ENCODE results near the gene SH3D19.
"Not testable (repeated sequence)": the region's sequence is repeated elsewhere in the genome, so short reads cannot be mapped to it uniquely, and the experiment has no call there.

SH3D19 gene

DNA sequence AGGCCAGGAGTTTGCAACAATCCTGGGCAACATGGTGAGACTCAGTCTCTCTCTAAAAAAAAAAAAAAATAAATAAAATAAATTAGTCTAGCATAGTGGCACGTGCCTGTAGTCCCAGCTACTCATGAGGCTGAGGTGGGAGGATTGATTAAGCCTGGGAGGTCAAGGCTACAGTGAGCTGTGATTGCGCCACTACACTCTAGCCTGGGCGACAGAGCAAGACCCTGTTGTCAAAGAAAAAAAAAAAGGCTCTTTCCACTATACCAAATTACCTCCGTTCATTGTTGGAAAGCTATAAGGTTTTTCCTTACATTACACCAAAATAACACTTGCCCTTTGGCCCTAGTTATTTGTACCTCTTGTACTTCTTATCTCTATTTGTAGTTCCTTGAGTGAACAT, 58.3 kb downstream of the SH3D19 start:
- DNase-seq = no peak

DNA sequence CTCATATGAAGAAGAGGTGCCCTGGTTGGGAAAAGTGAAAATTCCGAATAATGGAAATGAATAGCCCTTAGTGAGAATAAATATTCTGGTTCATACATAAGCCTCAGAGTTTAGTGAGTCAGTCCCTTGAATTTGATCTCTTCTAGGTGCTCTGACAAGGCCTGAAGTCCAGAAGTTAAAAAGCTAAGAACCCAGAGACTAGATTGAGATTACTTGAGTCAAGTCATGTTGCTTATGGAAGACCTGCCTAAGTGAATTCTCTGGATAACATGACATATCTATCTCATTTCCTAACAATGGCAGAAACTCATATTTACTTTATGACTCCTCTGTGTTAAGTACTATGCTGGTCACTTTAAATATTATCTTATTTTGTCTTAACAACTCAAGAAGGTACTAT, 58.9 kb downstream of the SH3D19 start:
- DNase-seq = no peak

GRCh38 chr4:151263455-151263854, 62.0 kb downstream of the SH3D19 start:
- no peak for DNase-seq

DNA sequence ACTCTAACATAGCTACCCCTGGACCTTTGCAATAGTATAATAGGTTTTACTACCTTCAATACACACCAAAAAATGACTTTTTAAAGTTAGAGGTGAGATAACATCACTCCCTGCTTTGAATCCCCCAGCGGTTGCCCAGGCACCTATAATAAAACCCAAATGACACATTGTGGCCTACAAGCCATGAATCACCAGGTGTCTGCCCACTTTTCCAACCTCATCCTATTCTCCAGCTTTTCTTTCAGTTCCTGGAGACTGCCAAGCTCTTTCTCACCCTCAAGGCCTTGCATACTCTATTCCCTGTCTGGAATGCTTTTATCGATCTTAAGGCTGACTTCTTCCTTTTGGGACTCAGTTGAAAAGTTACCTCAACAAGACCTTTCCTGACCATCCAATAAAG, 64.9 kb downstream of the SH3D19 start:
- no peak for DNase-seq

DNA sequence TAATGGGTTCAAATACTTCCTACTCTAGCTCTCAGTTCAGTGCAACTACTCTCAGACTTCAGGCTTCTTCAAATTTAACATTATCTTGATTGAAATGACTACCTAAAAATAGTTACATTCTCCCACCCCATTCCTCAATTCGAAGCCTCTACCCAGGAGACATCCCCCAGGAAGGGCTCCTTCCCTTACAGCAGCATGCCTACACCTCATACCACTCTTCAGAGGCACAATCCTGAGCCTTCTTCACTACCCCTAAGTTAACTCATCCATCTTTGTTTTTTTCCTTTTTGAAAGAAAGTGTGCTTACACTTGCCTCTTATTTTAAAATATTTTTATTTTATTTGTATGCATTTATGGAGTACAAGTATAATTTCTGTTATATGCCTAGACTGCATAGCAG, 65.7 kb downstream of the SH3D19 start:
- DNase-seq = no peak

- DNase-seq = no peak
Measured at GRCh38 chr4:151257704-151258103, 67.7 kb downstream of the SH3D19 start.

GRCh38 chr4:151256134-151256533, 69.3 kb downstream of the SH3D19 start:
- DNase-seq = no peak

DNA sequence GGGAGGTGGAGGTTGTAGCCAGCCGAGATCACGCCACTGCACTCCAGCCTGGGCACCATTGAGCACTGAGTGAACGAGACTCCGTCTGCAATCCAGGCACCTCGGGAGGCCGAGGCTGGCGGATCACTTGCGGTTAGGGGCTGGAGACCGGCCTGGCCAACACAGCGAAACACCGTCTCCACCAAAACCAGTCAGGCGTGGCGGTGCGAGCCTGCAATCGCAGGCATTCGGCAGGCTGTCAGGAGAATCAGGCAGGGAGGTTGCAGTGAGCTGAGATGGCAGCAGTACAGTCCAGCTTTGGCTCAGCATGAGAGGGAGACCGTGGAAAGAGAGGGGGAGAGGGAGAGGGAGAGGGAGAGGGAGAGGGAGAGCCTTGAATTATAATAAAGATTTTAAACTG, 69.7 kb downstream of the SH3D19 start:
- DNase-seq = not testable (repeated sequence)

DNA sequence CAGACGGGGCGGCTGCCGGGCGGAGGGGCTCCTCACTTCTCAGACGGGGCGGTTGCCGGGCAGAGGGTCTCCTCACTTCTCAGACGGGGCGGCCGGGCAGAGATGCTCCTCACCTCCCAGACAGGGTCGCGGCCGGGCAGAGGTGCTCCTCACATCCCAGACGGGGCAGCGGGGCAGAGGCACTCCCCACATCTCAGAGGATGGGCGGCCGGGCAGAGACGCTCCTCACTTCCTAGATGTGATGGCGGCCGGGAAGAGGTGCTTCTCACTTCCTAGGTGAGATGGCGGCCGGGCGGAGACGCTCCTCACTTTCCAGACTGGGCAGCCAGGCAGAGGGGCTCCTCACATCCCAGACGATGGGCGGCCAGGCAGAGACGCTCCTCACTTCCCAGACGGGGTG, 70.2 kb downstream of the SH3D19 start:
- not testable (repeated sequence) for DNase-seq

DNA sequence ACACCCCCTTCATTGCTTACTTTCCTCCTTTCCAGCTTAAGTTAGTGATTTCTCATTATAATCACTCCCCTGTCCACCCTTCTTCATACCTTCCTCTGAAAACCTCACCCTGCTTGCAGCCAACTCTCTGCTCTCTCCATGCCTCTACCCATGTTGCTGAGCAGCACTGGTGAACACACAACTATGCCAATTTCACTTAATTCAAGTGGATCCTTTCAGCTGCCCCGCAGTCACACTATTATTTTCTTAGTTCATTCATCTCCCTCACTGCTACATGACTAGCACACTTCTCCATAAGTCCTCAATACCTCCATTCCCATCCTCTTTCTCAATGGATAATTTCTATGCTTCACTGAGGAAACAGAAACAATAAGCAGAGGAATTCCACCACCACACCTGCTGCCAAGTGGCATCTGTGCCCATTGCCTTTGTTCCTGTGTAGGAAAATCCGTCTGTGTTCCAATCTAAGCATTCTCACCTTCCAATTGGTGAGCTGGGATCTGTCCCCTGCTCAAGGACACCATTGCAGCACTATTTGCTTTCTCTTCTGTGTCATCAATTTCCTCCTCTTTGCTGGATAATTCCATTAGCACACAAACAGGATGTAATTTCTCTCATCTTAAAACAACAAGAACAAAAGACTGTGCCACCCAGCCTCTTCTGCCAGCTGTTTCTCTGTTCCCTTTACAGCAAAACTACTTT, 73.7 kb downstream of the SH3D19 start:
- no peak for DNase-seq

- no peak for DNase-seq
Measured at GRCh38 chr4:151250706-151251105, 74.7 kb downstream of the SH3D19 start.

DNA sequence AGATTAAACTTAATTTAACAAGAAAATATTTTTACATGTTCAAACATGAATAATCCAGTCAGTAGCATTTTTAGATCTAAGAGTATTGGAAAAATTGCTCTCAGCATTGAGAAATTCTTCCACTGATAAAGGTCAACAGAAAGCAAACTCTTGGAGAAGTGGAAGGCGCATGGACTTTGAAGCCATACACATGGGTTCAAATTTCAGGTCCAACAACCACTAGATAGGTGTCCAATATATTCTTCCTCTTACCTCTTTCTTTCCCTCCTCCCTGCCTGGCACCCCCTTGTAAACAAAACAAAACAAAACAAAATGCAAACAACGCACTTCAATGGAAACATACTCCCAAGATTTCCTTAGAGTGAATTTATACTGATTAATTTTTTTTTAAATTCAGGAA, 76.9 kb downstream of the SH3D19 start:
- DNase-seq = no peak

- DNase-seq = no peak
Measured at GRCh38 chr4:151247395-151247794, 78.0 kb downstream of the SH3D19 start.

DNA sequence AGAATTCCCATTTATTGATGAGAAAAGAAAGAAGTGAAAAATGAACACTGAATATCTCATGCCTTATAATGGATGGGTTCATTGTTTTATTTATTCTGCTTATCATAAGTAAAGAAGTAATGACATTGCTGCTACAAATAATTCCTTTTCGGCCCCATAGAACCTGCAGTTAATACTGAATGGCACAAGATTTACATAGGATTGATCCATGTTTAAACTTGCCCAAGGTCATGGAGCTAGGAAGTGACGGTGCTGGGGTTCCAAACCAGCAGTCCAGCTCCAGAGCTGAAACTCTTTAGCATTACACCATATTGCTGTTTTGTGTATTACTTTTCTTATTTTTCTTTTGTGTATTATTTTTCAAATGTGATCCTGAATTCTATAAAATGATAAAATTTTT, 78.7 kb downstream of the SH3D19 start:
- no peak for DNase-seq

DNA sequence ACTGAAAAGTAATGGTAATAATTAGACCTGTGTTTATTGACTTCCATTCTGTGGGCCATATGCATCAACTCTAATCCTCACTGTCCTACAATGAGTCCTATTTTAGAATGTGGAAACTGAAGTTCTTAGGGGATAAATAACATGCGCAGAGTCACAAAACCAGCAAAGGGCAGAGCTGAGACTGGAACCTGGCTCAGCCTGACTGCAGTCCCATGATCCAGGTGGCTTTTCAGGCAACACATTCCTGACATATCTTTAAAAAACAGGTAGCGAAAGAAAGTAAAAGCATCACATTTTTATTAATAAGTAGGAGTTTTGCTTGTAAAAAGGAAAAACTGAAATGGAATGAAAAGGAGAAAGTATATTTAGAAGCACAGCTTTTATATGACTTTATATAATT, 83.1 kb downstream of the SH3D19 start:
- no peak for DNase-seq

DNA sequence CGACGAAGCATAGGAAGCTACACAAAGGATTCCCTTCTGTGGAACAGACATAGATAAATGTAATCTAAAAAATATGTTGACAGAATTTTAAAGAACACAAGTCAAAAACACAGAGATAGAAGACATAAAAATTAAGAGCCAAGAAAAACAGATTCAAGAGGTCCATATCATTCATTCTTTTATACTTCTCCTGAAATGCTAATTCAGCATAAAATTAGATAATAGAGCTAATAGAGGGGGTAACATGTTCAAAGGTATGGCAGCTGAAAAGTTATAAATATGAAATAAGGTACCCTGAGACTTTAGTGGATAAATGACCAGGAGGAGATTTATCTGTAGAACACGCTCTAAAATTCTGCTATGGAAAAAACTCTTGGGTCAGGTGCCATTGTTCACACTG, 85.8 kb downstream of the SH3D19 start:
- no peak for DNase-seq

- DNase-seq = no peak
Measured at GRCh38 chr4:151238477-151238876, 86.9 kb downstream of the SH3D19 start.

GRCh38 chr4:151236036-151236435, 89.4 kb downstream of the SH3D19 start:
- DNase-seq = no peak

DNA sequence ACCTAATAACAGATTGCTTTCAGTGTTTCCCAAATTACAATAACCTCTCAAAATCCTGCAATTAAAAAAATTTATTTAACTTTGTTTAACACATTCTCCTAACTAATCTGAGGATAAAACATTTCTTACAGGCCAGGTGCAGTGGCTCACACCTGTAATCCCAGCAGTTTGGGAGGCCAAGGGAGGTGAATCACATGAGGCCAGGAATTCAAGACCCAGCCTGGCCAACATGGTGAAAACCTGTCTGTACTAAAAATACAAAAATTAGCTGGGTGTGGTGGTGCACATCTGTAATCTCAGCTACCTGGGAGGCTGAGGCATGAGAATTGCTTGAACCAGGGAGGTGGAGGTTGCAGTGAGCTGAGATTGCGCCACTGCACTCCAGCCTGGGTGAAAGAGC, 90.0 kb downstream of the SH3D19 start:
- DNase-seq = not testable (repeated sequence)

DNA sequence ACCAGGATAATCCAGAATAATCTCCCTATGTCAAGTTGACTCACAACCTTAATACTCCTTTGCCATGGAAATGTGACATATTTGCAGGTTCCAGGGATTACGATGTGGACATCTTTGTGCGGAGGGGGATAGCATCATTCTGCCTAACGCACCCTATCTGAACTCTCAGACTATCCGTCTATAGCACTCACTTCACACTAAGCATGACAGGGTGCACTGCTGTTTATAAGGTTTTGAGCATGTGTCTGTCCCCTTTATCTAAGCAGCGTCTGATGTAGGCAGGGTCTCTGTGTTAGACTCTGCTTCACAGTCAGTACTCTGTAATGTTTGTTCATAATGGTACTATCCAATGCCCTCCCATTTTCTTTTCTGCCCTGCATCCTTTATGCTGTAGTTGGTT, 91.8 kb downstream of the SH3D19 start:
- DNase-seq = no peak

DNA sequence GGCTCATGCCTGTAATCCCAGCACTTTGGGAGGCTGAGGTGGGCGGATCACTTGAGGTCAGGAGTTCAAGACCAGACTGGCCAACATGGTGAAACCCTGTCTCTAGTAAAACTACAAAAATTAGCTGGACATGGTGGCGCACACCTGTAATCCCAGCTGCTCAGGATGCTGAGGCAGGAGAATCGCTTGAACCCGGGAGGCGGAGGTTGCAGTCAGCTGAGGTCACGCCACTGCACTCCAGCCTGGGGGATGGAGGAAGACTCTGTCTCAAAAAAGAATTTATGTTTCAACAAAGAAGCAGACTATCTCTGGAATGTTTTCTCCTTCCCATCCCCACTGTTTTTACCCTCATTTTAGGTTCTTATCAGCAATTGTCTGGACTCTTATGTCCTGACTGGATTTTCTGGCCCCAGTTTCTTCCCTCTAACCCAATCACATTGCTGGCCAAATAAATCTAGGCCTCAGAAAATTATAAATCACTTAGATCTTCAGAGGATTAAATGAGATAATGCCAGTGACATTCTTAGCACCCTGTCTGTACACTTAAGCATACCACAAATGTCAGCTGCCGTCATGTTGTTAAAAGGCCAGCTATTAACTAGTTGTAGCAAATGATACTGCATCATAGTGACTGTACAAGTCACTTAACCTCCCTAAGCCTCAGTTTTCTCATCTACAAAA, 93.3 kb downstream of the SH3D19 start:
- no peak for DNase-seq

DNA sequence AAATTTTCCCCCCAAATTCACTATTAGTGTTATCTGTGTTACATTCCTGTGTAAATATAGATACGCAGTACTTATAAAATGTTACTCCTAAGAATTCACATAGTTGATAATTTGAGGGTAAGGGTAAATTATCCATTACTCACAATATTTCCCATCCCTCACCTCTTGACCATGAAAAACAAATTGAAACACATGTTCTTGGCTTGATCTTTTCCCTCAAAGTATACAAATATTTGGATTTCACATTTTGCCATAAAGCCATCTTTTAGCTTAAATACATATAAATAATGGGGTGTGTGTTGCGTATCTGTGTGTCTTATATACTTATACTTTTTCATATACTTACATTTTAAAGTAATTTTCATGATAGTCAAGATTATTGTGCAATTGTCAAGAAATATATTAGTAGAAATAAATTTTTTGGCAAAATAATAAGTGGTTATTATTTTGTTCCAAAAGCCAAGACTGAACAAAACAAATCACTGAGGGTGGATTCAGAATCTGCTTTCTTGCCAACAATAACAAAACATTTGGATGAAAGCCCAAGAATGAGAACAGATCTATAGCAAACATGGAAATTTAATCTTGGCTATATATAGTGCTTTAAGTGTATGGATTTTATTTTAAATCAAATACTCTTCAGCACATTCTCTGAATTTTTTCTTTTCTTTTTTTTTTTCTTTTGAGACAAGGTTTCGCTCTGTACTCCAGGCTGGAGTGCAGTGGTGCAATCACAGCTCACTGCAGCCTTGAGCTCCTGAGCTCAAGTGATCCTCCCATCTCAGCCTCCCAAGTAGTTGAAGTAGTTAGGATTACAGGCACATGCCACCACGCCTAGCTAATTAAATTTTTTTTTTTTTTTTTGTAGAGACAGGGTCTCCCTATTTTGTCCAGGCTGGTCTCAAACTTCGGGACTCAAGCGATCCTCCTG, 97.0 kb downstream of the SH3D19 start:
- no peak for DNase-seq

DNA sequence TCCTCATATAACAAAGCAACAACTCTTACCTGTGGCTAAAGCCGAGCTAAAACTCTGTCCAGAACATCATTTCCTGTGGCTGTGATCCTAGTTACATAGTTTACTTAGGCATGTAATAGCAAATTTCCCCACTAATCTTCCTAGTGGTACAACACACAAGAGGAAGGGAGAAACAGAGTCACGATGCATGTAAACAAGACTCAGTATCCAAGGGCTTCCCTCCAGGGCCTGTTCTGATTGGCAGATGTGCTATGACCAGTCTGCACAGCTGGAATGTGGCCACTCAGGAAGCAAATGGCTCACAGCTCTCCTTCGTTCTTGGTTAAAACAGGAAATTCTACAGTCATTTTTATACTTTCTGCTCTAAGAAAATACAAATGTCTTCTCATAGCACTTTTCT, 97.7 kb downstream of the SH3D19 start:
- DNase-seq = no peak

GRCh38 chr4:151227172-151227571, 98.2 kb downstream of the SH3D19 start:
- no peak for DNase-seq

All from NCI-H2081 treated with DMSO at 0.1 percent for 48 hours (cell line).